Spleen (tissue), 7 donors: Measurements from ENCODE around the gene PTGES.

Source experiments
- POLR2AphosphoS5 ChIP-seq, 3 donors: sonication (generic); formaldehyde crosslinking; IDR thresholded peaks; one replicate each; pipeline ENCODE4 v1.5.1; 2017; ENCODE audit warnings: antibody characterized with exemption in 3 of 3
- TF ChIP-seq, protein P1 (sequence below), 11 experiments: fragments of 200-600 bp in 7 of 11; fragments of 450-650 bp in 4 of 11; sonication (generic) in 4 of 11; IDR thresholded peaks in 8 of 11; conservative IDR thresholded peaks in 3 of 11; 1 replicate in 7 of 11; 2 replicates in 4 of 11; pipeline versions ENCODE4 v1.4.0 to v1.8.0; 2016 to 2021; ENCODE audit warnings: antibody characterized with exemption in 11 of 11, inconsistent platforms in 4 of 11, mild to moderate bottlenecking in 1 of 11
- donor health status: DM: no; HTN: no; CAD: no; lungs with moderate emphysema.
- donor health status: DM: no; HTN: no; CAD: no.
- donor health status: DM: no; HTN: no; CAD: no.

- TF ChIP-seq, protein P1, sequence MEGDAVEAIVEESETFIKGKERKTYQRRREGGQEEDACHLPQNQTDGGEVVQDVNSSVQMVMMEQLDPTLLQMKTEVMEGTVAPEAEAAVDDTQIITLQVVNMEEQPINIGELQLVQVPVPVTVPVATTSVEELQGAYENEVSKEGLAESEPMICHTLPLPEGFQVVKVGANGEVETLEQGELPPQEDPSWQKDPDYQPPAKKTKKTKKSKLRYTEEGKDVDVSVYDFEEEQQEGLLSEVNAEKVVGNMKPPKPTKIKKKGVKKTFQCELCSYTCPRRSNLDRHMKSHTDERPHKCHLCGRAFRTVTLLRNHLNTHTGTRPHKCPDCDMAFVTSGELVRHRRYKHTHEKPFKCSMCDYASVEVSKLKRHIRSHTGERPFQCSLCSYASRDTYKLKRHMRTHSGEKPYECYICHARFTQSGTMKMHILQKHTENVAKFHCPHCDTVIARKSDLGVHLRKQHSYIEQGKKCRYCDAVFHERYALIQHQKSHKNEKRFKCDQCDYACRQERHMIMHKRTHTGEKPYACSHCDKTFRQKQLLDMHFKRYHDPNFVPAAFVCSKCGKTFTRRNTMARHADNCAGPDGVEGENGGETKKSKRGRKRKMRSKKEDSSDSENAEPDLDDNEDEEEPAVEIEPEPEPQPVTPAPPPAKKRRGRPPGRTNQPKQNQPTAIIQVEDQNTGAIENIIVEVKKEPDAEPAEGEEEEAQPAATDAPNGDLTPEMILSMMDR (IDR thresholded peaks at IDR 0.05 in 8 of 11, conservative IDR thresholded peaks at IDR 0.05 in 3 of 11): no peak
- no peak for TF ChIP-seq POLR2AphosphoS5 (IDR thresholded peaks at IDR 0.05)
These were observed 17.3 kb downstream of the PTGES start for GRCh38 chr9:129735546-129735945.
